Ammon's horn (tissue), 1 donor: Measurements from ENCODE around the gene RAC3.
"Not testable (repeated sequence)": the region's sequence is repeated elsewhere in the genome, so short reads cannot be mapped to it uniquely, and the experiment has no call there.

Experiments
- DNase-seq: peaks from one replicate; pipeline ENCODE4 v3.0.0-alpha.2; 2016; ENCODE audit warnings: low spot score

The RAC3 gene

GRCh38 chr17:82023447-82024241 lies 7.8 kb upstream of the RAC3 start:
- no peak for DNase-seq

DNA sequence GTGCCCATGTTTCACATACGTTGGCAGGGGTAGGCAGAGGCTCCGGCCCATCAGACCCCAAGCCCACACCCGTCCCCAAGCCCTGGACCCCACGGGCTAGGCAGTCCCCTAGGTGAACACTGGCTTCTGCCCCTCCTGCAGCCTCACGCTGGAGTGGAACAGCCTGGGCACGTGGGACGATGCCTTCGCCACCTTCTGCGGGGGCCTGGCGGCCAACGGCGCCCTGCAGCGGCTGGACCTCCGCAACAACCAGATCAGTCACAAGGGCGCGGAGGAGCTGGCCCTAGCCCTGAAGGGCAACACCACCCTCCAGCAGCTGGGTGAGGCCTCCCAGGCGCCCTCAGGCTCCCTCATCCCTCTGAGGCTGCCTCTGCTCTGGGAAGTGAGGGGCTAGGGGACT lies 6.6 kb upstream of the RAC3 start:
- no peak for DNase-seq

DNA sequence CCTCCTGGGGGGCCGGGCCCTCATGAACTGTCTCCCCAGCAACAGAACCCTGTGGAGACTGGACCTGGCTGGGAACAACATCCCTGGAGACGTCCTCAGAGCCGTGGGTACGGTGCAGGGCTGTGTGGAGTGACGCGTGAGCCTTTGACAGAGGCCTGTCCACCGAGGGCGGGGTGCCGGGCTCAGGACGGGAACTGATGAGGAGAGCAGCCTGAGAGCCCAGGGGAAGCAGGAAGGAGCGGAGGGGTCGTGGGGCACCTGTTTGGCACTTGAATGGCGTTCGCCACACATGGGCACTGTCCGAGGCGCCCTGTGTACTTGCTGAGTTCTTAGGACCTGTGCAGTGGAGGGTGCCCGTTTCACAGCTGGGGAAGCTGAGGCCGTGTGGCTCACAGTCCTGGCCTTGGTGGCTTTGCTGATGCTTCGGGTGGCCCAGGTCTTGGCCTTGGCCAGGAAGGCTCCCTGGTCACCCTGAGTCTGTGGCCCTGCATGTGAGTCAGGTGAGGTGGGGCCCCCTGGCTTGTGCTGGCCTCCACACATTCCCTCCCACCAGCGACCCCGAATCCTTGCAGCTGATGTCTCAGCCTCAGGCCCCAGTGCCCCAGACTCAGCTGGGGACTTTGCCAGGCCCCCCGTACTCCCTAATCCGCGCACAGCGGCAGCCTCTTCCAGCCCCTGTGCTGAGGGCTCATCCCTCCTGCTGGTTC lies 5.9 kb upstream of the RAC3 start:
- DNase-seq = no peak

GRCh38 chr17:82028246-82028645 lies 3.2 kb upstream of the RAC3 start:
- DNase-seq = no peak

DNA sequence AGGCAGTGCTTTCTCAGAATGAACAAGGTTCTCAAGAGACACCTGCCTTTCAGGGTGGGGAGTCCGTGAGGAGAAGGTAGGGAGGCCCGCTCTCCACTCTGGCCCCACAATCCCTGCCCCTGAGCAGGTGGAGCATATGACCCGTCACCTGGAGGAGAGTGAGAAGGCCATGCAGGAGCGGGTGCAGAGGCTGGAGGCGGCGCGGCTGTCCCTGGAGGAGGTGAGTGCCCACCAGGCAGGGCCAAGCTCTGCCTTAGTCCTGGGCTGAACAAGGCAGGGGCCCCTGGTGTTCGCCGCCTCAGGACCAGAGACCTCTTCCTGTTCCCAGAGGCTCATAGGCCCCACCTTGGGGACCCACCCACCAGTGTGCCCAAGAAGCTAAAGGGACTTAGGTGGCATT lies 2.5 kb upstream of the RAC3 start:
- no peak for DNase-seq

- DNase-seq = no peak
Measured at GRCh38 chr17:82029391-82029790, 2.1 kb upstream of the RAC3 start.

DNA sequence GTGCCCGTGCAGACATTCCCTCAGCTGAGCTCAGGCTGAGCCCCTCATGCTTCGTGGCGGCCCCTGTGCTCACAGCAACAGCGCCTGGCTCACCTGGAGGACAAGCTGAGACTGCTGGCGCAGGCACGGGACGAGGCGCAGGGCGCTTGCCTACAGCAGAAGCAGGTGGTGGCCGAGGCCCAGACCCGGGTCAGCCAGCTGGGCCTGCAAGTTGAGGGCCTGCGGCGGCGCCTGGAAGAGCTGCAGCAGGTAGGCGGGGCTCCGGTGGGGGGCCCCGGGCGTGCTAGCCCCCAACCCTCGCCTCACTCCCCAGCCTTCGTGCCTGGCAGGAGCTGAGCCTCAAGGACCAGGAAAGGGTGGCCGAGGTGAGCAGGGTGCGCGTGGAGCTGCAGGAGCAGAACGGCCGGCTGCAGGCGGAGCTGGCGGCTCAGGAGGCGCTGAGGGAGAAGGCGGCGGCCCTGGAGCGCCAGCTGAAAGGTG lies 1.4 kb upstream of the RAC3 start:
- DNase-seq = no peak

DNA sequence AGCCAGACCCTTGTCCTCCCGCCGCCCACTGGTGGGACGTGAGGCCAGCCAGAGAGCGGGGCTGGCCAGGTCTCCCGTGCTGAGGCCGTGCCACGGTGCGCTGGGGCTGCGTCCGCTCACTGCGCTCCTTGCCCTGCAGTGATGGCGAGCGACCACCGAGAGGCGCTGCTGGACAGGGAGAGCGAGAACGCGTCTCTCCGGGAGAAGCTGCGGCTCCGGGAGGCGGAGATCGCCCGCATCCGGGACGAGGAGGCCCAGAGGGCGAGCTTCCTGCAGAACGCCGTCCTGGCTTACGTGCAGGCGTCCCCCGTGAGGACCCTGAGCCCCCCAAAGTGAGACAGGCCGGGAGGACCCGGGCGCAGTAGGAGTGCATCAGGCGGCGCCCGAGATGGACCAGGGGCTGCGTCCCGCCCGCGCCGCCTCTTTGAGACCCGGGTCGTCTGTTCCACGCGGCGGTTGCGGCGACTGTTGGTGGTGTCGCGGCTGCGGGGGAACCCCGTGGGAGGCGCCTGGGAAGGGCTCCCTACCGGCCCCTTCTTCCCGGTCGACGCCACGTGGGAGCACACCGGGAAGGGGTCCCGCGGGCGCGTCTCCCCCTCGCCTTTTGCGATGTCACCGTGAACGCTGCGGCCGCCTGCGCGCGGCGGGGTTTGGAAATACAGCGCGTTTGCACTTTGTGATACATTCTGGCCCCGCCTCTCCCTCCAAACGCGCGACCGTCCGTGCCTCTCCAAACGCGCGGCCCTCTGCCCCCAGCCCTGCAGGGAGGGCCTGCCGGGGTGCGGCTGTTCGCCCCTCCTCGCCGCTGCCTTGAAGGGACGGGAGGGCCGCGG lies 792 bp upstream of the RAC3 start:
- DNase-seq = peak; percentile 86

- no peak for DNase-seq
Measured at GRCh38 chr17:82031885-82032627, 578 bp downstream of the RAC3 start.

DNA sequence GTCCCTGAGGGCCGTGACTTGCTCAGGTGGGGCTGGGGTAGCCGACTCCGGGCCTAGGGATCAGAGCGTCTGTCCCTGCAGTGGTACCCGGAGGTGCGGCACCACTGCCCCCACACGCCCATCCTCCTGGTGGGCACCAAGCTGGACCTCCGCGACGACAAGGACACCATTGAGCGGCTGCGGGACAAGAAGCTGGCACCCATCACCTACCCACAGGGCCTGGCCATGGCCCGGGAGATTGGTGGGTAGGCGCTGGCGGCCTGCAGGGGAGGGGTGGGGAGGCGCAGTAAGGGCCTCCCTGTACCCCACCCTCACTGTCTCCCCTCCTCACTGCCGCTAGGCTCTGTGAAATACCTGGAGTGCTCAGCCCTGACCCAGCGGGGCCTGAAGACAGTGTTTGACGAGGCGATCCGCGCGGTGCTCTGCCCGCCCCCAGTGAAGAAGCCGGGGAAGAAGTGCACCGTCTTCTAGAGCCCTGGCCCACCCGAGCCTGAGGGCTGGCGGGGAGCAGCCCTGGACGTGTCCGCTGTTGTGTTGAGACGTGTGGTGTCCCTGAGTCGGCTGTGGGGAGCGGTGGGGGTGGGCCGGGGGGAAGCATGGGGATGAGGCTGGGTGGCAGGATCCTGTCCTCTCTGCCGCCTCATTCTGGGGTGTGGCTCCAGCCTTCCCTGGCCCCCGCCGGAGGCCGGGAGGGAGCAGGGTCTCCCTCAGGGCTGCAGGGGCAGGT lies 2.0 kb downstream of the RAC3 start:
- no peak for DNase-seq

- no peak for DNase-seq
Measured at GRCh38 chr17:82034371-82035011, 3.0 kb downstream of the RAC3 start.

GRCh38 chr17:82035488-82035887 lies 4.0 kb downstream of the RAC3 start:
- DNase-seq = no peak

- no peak for DNase-seq
Measured at GRCh38 chr17:82035956-82036633, 4.6 kb downstream of the RAC3 start.

DNA sequence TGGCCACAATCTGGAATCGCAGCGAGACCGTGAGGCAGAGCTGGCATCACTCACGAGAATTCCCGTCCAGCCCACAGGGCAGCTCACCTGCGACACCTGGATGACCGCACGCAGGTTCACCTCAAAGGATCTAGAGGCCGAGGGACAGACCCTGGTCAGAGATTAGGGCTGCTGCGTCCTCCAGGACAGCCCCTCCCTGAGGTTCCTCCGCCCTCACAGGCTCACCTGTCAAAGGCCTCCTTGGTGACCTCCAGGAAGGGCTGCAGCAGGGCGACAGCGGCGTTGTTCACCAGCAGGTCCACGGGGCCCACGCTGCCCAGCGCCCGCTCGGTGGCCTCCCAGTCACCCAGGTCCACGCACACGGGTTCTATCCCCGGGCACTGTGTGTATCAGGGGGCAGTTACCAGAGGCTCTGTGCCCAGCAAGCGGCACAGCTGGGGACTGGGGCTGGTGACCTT lies 5.2 kb downstream of the RAC3 start:
- DNase-seq = no peak

- DNase-seq = peak; percentile 99
Measured at GRCh38 chr17:82037092-82037888, 5.8 kb downstream of the RAC3 start, which contains the start of gene DCXR. DCXR (minus strand) TSS chr17:82037697; CDS start chr17:82037682, 15 bp downstream.

GRCh38 chr17:82037889-82038195 lies 6.4 kb downstream of the RAC3 start:
- DNase-seq = no peak

GRCh38 chr17:82038796-82039409 lies 7.4 kb downstream of the RAC3 start:
- not testable (repeated sequence) for DNase-seq

DNA sequence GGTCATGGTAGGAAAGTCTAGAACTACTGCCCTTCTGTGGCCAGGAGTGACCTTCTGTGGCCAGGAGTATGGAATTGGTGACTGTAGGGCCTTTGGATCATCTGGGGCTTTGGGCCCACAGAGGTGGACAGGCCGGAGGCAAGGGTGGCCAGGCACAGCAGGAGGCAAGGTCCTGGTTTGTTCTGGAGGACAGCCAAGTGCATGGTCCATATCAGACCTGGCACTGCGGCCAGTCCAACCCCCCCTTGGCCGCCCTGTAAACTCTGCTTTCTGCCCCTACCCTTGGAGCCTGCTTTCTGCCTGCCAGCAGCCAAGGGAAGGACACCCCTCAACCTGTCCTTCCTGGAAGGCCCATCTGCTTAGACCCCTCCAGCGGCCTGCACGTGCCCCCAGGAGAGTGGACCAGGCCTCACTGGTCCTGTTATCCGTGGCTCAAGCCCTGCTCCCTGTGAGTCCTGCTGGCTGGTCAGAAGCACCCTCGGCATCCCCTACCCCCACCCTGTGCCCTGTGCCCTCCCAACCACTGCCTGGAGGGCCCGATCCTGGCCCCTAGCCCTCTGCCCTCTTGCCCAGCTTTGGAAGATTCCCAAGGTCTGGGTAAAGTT lies 8.3 kb downstream of the RAC3 start:
- no peak for DNase-seq
